ENCODE measurements around the gene RCVRN. TPM values are rescaled to one million over a fixed set of nuclear protein-coding genes. Genes with fewer than 3 reads are reported as not detected.

RCVRN gene
- total RNA-seq, 1 experiment from 2014 or later: not detected

DNA sequence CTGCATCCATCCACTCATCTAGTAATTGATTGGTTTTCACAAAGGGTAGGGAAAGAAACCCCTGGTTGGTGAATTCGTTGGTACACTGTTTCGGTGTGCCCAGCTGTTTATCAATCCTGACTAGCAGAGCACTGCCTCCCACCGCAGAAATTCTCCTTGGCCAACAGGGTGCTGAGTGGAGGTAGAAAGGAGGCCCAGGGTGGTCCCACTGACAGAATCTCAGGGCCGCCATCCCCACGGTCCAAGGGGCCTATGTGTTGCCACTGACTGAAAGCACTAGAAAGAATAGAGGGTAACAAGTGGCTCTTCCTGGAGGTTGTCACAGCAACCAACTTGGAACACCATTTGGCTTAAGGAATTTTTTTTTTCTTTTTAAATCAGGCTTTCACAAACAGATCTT, 8.4 kb upstream of the RCVRN start:
- H3K9ac ChIP-seq (ENCODE audit: extremely low read depth, insufficient read length, low read length): no peak overlapping the region
- no peak overlapping the region for H2AFZ ChIP-seq (ENCODE audit: low read length)
- no peak overlapping the region for H2AK5ac ChIP-seq (ENCODE audit: insufficient read length, low read length)
- Mint-ChIP-seq H3K27ac (no peak overlapping the region), H3K4me3 (no peak overlapping the region), H3K27me3 (ENCODE audit: low read depth) (peaks cover 10% of the 10 kb centered on the region), H3K9me3 (peaks cover 0 to 2% of the 10 kb centered on the region in 2 experiments; a peak in 2 of 5 replicates), H3K4me1 (peaks cover 7 to 14% of the 10 kb centered on the region in 2 experiments; a peak in 3 of 4 replicates), H3K36me3 (ENCODE audit: insufficient read depth in 1 of 3, low read depth in 3 of 3) (no peaks in the 10 kb centered on the region; a peak in 1 of 7 replicates)
- H3K56ac ChIP-seq (ENCODE audit: insufficient read length, low read depth, low read length): no peak overlapping the region
- no peak overlapping the region for H3K18ac ChIP-seq (ENCODE audit: insufficient read length, low read depth, low read length)
- no peak overlapping the region for H4K8ac ChIP-seq (replicated peaks; ENCODE audit: insufficient read length, low read depth, low read length)
- no peak overlapping the region for H3K27ac ChIP-seq (ENCODE audit: insufficient read length, low read depth, low read length)
- H3K79me1 ChIP-seq (ENCODE audit: insufficient read depth, low read depth, low read length, poor library complexity, severe bottlenecking): no peaks in the 10 kb centered on the region
- H4K20me1 ChIP-seq (ENCODE audit: control insufficient read depth, insufficient read depth, insufficient read length): no peaks in the 10 kb centered on the region
- no peak overlapping the region for H2BK15ac ChIP-seq (ENCODE audit: low read depth, low read length)
- no peak overlapping the region for H2BK120ac ChIP-seq (ENCODE audit: low read depth, low read length, poor library complexity, severe bottlenecking)
- H3K9me3 ChIP-seq (ENCODE audit: control insufficient read depth, low read depth, low read length): no peaks in the 10 kb centered on the region
- TF ChIP-seq, protein P1, sequence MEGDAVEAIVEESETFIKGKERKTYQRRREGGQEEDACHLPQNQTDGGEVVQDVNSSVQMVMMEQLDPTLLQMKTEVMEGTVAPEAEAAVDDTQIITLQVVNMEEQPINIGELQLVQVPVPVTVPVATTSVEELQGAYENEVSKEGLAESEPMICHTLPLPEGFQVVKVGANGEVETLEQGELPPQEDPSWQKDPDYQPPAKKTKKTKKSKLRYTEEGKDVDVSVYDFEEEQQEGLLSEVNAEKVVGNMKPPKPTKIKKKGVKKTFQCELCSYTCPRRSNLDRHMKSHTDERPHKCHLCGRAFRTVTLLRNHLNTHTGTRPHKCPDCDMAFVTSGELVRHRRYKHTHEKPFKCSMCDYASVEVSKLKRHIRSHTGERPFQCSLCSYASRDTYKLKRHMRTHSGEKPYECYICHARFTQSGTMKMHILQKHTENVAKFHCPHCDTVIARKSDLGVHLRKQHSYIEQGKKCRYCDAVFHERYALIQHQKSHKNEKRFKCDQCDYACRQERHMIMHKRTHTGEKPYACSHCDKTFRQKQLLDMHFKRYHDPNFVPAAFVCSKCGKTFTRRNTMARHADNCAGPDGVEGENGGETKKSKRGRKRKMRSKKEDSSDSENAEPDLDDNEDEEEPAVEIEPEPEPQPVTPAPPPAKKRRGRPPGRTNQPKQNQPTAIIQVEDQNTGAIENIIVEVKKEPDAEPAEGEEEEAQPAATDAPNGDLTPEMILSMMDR (conservative IDR thresholded peaks at IDR 0.05): no peak
- H3K4me2 ChIP-seq (ENCODE audit: insufficient read depth, insufficient read length, low read length): no peak overlapping the region
- H3K79me2 ChIP-seq (ENCODE audit: insufficient read depth, low read length): no peaks in the 10 kb centered on the region
- no peak overlapping the region for H3K14ac ChIP-seq (ENCODE audit: insufficient read depth, low read length)
- H4K5ac ChIP-seq (ENCODE audit: insufficient read length, low read depth, low read length): no peak overlapping the region
- no peak overlapping the region for H3T11ph ChIP-seq (ENCODE audit: low read length)
- no peak for DNase-seq
- H4K91ac ChIP-seq (ENCODE audit: insufficient read length, low read depth, low read length): no peak overlapping the region
- no peak overlapping the region for H3K4ac ChIP-seq (ENCODE audit: low read depth, low read length)
- H2BK20ac ChIP-seq (ENCODE audit: low read depth, low read length, poor library complexity, severe bottlenecking): no peak overlapping the region
- WGBS (ENCODE audit: extremely low coverage, insufficient read length, low lambda C conversion rate): no CpG with 5 or more reads among the region's 5 CpGs
- H2BK5ac ChIP-seq (ENCODE audit: insufficient read length, low read length): no peak overlapping the region
- H3K27me3 ChIP-seq (ENCODE audit: insufficient read depth, low read length): no peaks in the 10 kb centered on the region
- no peaks in the 10 kb centered on the region for H3K23me2 ChIP-seq (ENCODE audit: insufficient read length, low read depth, low read length, poor library complexity, severe bottlenecking)
- no peak overlapping the region for H3K23ac ChIP-seq (ENCODE audit: insufficient read length, low read depth, low read length)
- no peak overlapping the region for H2BK12ac ChIP-seq (ENCODE audit: insufficient read length, low read depth, low read length)
- H3K4me1 ChIP-seq (ENCODE audit: insufficient read depth, low read length): no peaks in the 10 kb centered on the region

All from H9 (cell line).